Smooth muscle cell of the brain vasculature (primary cell): Measurements from ENCODE around the gene TOMM34.

ENCODE experiments used
- DNase-seq: peaks from one replicate; pipeline ENCODE4 v3.0.0-alpha.2; 2012; ENCODE audit warnings: low read depth, low spot score

The TOMM34 gene

DNA sequence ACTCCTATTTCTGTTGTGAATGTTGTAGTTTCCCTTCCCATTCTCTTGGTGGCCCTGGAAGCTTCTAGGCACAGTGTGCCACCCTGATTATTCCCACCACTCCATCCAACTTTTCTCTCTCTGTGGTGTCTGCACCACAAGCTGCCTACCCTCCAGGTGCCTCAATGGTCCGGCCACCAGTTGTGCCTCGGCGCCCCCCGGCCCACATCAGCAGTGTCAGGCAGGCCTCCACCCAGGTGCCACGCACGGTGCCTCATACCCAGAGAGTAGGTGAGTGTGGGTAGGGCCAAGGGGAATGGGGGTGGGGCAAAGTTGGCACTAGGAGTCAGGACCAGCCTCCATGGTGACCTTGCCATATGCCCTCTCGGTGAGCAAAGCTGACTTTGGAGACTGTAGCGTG lies 27.3 kb downstream of the TOMM34 start:
- DNase-seq: no peak

DNA sequence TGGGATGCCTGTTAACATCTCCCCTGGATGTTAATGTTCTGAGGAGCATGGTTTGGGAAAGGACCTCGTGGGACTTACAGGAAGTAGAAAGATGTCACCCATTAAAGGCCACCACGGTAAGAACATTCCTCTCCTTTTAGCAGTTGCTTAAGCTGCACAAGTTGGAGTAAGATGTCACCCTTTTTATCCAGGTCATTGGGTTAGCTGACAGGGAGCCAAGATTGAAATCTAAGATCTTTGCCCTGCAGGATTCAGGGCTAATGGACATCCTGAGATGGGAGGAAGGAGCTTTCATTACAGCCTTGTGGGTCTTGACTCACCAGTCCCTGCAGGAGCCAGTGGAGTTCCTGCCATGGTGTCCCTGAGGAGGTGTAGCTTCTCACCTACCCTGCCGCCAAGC lies 28.3 kb downstream of the TOMM34 start:
- no peak for DNase-seq

- no peak for DNase-seq
These were observed 29.6 kb downstream of the TOMM34 start for GRCh38 chr20:44930517-44931168.

DNA sequence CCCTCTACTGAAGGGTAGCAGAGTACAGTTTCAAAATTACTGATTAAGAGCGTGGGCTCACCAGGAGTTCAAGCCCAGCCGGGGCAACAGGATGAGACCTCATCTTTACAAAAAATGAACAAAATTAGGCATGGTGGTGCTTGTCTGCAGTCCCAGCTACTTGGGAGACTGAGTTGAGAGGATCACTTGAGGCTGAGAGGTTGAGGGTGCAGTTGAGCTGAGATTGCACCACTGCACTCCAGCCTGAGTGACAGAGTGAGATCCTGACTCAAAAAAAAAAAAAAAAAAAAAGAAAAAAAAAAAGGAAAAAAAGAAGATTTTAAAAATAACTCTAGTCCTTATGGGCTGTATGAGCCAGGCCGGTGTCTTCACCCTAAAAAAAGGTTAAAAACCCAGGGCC lies 31.6 kb downstream of the TOMM34 start:
- DNase-seq: no peak

DNA sequence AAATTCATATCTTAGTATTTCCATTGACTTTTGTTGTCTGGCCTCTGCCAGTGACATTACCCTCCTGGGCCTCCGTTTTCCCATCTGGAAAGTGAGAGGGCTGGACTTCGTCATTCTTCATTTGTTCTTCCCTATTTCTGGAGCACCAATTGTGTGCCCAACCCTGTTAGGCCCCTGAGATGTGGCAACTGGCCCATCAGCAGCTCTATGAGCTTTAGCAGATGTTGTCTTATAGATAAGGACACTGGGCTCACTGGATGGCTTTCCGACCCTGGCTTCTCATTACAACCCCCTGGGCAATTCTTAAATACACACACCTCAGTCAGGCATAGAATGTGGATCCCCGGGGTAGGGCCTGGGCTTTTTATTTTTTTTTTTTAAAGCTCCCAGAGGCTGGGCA lies 35.7 kb downstream of the TOMM34 start:
- no peak for DNase-seq

GRCh38 chr20:44921447-44921846 lies 38.8 kb downstream of the TOMM34 start:
- DNase-seq: no peak

- no peak for DNase-seq
These were observed 41.4 kb downstream of the TOMM34 start for GRCh38 chr20:44918761-44919160.

DNA sequence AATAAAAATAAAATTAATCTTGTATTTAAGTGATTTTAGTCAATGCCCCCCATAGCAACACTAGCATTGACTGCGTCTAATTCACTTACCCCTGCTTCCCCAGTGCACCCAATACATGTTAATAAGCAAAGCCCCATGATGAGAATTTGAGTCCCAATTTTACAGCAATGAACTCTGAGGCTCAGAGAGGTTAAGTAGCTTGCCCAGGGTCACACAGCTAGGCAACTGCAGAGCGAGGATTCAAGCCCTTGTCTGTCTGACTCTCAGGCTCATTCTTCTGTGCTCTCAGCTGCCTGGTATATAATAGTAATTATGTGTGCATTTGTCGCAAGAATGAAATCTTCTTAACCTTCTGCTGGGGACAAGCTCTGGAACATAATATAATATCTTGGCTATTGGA lies 41.9 kb downstream of the TOMM34 start:
- DNase-seq: no peak

GRCh38 chr20:44917399-44917798 lies 42.8 kb downstream of the TOMM34 start:
- no peak for DNase-seq

DNA sequence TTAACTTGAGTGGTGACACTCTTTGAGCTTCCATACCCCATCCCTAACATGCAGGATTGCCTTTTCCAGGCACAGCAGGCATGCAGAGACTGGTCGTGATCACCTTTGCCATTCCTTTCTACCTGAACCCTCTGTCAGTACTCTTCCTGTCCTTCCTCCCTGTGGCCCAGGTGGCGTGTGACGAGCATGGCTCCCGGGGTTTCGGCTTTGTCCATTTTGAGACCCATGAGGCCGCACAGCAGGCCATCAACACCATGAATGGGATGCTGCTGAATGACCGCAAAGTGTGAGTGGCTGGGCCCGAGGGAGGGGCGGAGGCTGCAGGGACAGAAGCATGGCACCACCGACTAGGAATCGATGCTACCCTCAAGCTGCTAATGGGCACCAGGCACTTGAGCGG lies 43.6 kb downstream of the TOMM34 start:
- no peak for DNase-seq

DNA sequence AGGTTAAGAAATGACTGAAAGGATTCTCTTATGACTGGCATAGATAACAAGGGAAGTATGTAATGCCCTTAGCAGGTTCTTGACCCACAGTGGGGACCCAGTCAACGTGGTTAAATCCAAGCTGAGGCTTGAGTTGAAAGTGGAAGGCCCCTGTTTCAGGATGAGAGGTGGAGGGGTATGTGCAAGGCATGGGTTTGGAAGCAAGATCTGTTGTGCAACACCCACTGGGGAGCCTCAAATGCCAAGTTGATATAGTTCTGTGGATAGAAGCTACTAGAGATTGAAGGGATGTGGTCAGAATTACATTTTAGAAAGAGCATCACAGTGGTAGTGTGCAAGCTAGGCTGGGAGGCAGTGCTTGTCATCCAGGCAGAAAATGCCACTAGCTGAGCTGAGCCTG lies 45.3 kb downstream of the TOMM34 start:
- no peak for DNase-seq

DNA sequence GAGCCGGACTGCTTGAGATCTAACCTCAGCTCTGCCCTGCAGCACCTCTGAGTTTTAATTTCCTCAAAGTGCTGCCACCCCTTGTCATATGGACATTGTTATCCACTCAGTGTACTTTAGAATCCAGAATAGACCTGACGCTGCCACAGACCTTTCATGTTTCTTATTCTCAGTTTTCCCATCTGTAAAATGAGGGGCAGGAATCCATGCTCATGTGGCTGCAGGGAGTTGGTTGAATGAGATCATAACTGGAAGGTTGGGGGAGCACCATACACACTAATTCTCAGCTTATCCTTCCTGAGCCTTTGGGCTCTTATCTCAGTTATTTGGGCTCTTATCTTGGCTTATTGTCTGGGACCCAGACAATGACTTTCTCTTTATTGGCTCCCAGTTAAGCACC lies 48.0 kb downstream of the TOMM34 start:
- no peak for DNase-seq

DNA sequence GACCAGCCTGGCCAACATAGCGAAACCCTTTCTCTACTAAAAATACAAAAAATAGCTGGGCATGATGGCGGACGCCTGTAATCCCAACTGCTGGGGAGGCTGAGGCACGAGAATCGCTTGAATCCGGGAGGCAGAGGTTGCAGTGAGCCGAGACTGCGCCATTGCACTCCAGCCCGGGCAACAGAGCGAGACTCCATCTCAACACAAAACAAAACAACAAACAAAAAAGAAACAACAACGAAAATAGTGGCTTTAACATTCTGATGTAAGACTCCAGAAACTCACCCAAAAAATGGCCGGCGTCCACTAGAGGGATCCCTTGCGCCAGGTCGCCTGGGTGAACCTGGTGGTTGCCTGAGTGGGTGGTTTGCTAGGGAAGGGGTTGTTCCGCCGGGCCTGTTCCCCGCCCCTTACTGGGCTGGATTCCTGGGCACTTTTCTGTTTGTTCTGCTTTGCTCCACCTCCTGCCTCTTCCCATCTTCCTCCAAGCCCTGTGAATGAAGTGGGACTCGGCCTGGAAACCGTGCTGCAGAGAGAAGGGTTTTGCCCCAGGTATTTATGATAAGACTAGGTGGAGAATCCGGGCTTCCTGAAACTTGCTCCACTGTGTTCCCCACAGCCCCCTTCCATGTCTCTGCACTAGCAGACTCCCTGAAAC lies 48.8 kb downstream of the TOMM34 start:
- DNase-seq: no peak

- no peak for DNase-seq
These were observed 49.4 kb downstream of the TOMM34 start for GRCh38 chr20:44910690-44911262.

DNA sequence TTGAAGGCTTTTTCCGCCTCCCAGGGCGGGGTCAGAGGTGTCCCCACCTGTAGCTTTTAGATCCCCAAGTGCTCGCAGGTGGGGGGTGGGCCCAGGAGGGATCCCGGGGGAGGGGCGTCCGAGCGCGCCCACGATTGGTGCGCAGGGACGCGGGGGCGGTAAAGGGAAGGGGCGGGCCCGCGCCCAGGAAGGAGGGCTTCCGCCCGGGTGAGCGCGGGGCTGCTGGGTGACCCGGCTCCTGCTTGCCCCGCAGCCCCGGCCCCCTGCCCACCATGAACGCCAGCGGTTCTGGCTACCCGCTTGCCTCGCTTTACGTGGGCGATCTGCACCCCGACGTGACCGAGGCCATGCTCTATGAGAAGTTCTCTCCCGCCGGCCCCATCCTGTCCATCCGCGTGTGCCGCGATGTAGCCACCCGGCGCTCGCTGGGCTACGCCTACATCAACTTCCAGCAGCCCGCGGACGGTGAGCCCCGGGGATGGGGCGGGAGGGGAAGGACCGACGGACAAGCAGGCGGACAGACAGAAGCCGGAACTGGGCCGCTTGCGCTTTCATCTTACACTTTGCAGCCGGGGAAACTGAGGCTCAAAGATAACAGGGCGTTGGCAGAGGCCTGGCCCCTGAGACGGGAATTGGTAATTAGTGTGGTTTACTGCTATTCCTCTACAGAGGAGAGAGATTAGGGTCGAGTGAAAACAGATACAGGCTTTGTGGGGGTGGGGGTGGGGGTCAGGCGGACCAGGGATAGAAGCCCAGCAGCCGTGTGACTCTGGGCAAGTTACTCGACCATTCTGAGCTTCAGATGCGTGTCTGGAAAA lies 50.1 kb downstream of the TOMM34 start, which contains the start of gene PABPC1L:
Gene PABPC1L (plus strand): TSS at position 189 of the 818 bp plus-strand sequence. CDS start 84 bp downstream, at position 273.
- no peak for DNase-seq

DNA sequence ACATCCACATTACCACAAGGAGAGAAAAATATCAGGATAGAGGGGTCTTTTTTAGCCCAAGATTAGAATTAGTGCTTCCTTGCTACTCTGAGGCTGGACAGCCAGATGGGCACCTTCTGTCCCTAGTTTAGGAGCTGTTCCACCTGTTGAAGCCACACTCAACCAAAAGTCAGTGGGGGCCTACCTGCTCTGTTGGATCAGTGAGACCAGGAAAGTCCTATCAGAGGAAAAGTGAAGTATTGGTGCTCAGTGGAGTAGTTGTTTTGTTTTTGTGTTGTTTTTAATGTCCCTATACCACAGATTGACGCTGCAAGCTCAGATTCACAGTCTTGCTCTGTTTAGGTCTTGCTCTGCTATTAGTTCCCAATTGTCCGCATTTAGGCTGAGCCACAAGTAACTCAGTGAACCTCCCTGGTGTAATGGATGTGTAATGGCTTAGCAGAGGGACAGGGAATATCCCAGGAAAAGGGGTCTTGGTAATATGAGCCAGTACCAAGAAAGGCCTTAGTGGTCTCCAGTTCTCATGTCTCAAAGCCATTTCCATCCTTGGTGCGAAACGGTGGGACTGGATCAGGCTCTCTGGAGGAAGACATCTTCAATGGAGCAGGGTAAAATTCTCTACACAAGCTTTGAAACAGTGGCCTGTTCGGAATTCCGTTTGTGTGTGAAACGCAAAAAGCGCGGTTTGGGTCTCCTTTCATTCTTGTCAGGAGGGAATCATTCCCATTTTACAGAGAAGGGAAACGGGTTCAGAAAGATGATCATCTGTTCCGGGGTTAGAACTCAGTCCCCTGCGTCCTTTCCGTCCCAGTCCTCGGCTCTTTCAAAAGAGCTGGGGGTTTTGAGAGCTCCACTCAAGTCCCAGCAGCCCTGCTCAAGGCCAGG lies 51.0 kb downstream of the TOMM34 start:
- no peak for DNase-seq

- DNase-seq: no peak
These were observed 55.8 kb downstream of the TOMM34 start for GRCh38 chr20:44904377-44904776.

DNA sequence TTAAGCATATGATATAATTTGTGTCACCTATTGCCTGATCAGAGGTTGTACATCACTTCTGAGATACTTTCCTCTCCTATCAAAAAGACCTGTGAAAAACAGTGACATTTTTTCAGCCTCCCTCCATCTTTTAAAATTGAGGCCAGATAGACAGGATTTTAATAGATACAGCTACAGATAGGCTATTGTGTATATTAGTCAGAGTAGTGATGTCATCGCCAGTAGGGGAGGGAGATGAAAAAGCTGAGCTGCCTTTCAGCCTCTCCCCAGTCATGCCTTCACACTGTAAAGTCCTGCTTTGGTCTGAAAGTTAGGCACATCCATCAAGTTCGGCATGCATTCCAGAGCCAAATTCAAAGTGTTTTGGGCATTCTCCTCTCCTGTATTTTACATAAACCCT lies 58.2 kb downstream of the TOMM34 start:
- no peak for DNase-seq

- no peak for DNase-seq
These were observed 59.9 kb downstream of the TOMM34 start for GRCh38 chr20:44900231-44900854.

DNA sequence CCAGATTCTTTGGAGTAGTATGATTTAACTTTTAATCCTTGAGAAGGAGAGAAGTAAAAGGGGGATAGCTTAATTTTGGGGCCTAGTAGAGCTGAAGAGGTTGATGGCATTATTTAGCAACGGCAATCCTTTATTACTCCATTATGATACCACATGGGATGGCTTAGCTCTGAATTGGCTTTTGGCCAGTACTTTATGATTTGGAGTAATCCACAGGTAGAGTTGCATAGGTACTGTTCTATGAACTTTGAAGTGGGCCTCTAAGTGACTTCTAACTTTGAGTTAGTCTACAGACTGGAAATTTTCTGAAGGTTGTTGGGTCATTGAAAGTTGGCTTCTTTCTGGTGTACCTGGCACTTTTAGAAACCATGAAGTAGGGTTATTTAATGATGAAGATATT lies 63.1 kb downstream of the TOMM34 start:
- no peak for DNase-seq

- DNase-seq: no peak
These were observed 63.6 kb downstream of the TOMM34 start for GRCh38 chr20:44896583-44896982.
